NT2/D1 (cell line): ENCODE measurements around the gene NBAS.

ENCODE experiments used
- SUZ12 ChIP-seq: IDR thresholded peaks from 2 replicates; pipeline ENCODE4 v1.6.1; 2011; ENCODE audit not compliant: insufficient read length, insufficient read depth; ENCODE audit errors: extremely low read depth
- YY1 ChIP-seq: IDR thresholded peaks from 2 replicates; pipeline ENCODE4 v1.6.1; 2011; ENCODE audit not compliant: insufficient read length, insufficient read depth
- ZNF274 ChIP-seq: IDR thresholded peaks from 2 replicates; pipeline ENCODE4 v1.6.1; 2011; ENCODE audit warnings: mild to moderate bottlenecking, low read depth, low read length

- TF ChIP-seq ZNF274 = no peak
- TF ChIP-seq YY1 = no peak
- no peak for TF ChIP-seq SUZ12
These were observed 249.2 kb downstream of the NBAS start for GRCh38 chr2:15311926-15312325.
